K562 (cell line): Measurements from ENCODE around the gene PEX5L.

Source experiments
- MEF2D ChIP-seq: conservative IDR thresholded peaks from 2 replicates; pipeline ENCODE4 v1.6.1; 2016; ENCODE audit warnings: low read depth, missing genetic modification characterization, missing compliant biosample characterization
- RB1 ChIP-seq: fragments of 450-650 bp; IDR thresholded peaks from 2 replicates; pipeline ENCODE4 v1.6.1; 2017; ENCODE audit warnings: low read depth, mild to moderate bottlenecking
- SMARCC2 ChIP-seq: fragments of 450-650 bp; IDR thresholded peaks from 2 replicates; pipeline ENCODE4 v1.6.1; 2017; ENCODE audit warnings: antibody characterized with exemption, moderate library complexity, mild to moderate bottlenecking, low read depth
- SMC3 ChIP-seq: conservative IDR thresholded peaks from 2 replicates; pipeline ENCODE4 v1.6.1; 2011; ENCODE audit warnings: low read depth, low read length, improper control_type of control experiment; ENCODE audit not compliant: insufficient read depth
- U2AF2 ChIP-seq: fragments of 200-400 bp; formaldehyde crosslinking; optimal IDR thresholded peaks from 2 replicates; pipeline ENCODE3; 2017; ENCODE audit warnings: low read depth, mild to moderate bottlenecking, low read length
- ZBTB17 ChIP-seq: fragments of 450-650 bp; formaldehyde crosslinking; IDR thresholded peaks from 2 replicates; pipeline ENCODE4 v1.4.0; 2020; ENCODE audit warnings: mild to moderate bottlenecking
- TF ChIP-seq, protein P1 (sequence below): fragments of 450-650 bp; IDR thresholded peaks from 2 replicates; pipeline ENCODE4 v1.6.1; 2016
- TF ChIP-seq, protein P2 (sequence below): sonication (generic); formaldehyde crosslinking; IDR thresholded peaks from 2 replicates; pipeline ENCODE4 v1.8.1; 2022; ENCODE audit warnings: missing genetic modification reagents
- TF ChIP-seq, protein P3 (sequence below): sonication (generic); formaldehyde crosslinking; IDR thresholded peaks from 2 replicates; pipeline ENCODE4 v1.9.0; 2022; ENCODE audit warnings: mild to moderate bottlenecking, missing genetic modification reagents
- TF ChIP-seq, protein P4 (sequence below): fragments of 250-450 bp; sonication (Bioruptor Pico); IDR thresholded peaks from 2 replicates; pipeline ENCODE4 v1.4.0; 2020
- TF ChIP-seq, protein P5 (sequence below), 3 experiments: IDR thresholded peaks in 2 of 3; conservative IDR thresholded peaks in 1 of 3; 2 replicates each; pipeline ENCODE4 v1.5.1; 2011 to 2012; ENCODE audit warnings: low read length in 3 of 3, mild to moderate bottlenecking in 3 of 3, control low read depth in 2 of 3, improper control_type of control experiment in 1 of 3, inconsistent platforms in 1 of 3, low read depth in 1 of 3, mixed read lengths in 1 of 3, moderate library complexity in 1 of 3; ENCODE audit not compliant: insufficient read depth in 2 of 3
- TF ChIP-seq, protein P6 (sequence below): sonication (generic); formaldehyde crosslinking; IDR thresholded peaks from 2 replicates; pipeline ENCODE4 v1.8.1; 2023; ENCODE audit warnings: mild to moderate bottlenecking, missing genetic modification reagents
- TF ChIP-seq, protein P7 (sequence below): sonication (generic); formaldehyde crosslinking; IDR thresholded peaks from 2 replicates; pipeline ENCODE4 v1.8.0; 2023; ENCODE audit warnings: mild to moderate bottlenecking, missing genetic modification reagents

DNA sequence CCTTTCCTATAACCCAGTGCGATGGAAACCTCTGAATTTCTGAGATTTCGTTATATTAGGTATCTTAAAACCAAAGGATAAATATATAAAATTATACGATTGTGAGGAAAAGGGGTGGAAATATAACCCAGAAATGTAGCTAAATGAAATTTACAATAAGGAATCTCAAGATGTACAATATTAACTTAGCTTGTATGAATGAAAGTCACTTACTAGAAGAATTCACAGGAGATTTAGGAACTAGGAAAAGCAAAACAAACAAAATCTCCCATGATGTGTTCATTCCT is 224.7 kb downstream of the PEX5L start:
- TF ChIP-seq, protein P1, sequence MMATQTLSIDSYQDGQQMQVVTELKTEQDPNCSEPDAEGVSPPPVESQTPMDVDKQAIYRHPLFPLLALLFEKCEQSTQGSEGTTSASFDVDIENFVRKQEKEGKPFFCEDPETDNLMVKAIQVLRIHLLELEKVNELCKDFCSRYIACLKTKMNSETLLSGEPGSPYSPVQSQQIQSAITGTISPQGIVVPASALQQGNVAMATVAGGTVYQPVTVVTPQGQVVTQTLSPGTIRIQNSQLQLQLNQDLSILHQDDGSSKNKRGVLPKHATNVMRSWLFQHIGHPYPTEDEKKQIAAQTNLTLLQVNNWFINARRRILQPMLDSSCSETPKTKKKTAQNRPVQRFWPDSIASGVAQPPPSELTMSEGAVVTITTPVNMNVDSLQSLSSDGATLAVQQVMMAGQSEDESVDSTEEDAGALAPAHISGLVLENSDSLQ = no peak
- TF ChIP-seq SMARCC2 = no peak
- TF ChIP-seq RB1 = no peak
- TF ChIP-seq SMC3 = no peak
- TF ChIP-seq, protein P2, sequence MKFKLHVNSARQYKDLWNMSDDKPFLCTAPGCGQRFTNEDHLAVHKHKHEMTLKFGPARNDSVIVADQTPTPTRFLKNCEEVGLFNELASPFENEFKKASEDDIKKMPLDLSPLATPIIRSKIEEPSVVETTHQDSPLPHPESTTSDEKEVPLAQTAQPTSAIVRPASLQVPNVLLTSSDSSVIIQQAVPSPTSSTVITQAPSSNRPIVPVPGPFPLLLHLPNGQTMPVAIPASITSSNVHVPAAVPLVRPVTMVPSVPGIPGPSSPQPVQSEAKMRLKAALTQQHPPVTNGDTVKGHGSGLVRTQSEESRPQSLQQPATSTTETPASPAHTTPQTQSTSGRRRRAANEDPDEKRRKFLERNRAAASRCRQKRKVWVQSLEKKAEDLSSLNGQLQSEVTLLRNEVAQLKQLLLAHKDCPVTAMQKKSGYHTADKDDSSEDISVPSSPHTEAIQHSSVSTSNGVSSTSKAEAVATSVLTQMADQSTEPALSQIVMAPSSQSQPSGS (CRISPR knock-in tag) = no peak
- TF ChIP-seq, protein P3, sequence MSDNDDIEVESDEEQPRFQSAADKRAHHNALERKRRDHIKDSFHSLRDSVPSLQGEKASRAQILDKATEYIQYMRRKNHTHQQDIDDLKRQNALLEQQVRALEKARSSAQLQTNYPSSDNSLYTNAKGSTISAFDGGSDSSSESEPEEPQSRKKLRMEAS = no peak
- TF ChIP-seq, protein P4, sequence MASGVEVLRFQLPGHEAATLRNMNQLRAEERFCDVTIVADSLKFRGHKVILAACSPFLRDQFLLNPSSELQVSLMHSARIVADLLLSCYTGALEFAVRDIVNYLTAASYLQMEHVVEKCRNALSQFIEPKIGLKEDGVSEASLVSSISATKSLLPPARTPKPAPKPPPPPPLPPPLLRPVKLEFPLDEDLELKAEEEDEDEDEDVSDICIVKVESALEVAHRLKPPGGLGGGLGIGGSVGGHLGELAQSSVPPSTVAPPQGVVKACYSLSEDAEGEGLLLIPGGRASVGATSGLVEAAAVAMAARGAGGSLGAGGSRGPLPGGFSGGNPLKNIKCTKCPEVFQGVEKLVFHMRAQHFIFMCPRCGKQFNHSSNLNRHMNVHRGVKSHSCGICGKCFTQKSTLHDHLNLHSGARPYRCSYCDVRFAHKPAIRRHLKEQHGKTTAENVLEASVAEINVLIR (CRISPR knock-in tag) = no peak
- TF ChIP-seq, protein P5, sequence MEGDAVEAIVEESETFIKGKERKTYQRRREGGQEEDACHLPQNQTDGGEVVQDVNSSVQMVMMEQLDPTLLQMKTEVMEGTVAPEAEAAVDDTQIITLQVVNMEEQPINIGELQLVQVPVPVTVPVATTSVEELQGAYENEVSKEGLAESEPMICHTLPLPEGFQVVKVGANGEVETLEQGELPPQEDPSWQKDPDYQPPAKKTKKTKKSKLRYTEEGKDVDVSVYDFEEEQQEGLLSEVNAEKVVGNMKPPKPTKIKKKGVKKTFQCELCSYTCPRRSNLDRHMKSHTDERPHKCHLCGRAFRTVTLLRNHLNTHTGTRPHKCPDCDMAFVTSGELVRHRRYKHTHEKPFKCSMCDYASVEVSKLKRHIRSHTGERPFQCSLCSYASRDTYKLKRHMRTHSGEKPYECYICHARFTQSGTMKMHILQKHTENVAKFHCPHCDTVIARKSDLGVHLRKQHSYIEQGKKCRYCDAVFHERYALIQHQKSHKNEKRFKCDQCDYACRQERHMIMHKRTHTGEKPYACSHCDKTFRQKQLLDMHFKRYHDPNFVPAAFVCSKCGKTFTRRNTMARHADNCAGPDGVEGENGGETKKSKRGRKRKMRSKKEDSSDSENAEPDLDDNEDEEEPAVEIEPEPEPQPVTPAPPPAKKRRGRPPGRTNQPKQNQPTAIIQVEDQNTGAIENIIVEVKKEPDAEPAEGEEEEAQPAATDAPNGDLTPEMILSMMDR (IDR thresholded peaks at IDR 0.05 in 2 of 3, conservative IDR thresholded peaks at IDR 0.05 in 1 of 3; ENCODE audit: insufficient read depth in 2 of 3, low read depth in 1 of 3, low read length in 3 of 3) = no peak
- TF ChIP-seq, protein P6, sequence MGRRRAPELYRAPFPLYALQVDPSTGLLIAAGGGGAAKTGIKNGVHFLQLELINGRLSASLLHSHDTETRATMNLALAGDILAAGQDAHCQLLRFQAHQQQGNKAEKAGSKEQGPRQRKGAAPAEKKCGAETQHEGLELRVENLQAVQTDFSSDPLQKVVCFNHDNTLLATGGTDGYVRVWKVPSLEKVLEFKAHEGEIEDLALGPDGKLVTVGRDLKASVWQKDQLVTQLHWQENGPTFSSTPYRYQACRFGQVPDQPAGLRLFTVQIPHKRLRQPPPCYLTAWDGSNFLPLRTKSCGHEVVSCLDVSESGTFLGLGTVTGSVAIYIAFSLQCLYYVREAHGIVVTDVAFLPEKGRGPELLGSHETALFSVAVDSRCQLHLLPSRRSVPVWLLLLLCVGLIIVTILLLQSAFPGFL = no peak
- TF ChIP-seq U2AF2 = no peak
- TF ChIP-seq MEF2D = no peak
- TF ChIP-seq, protein P7, sequence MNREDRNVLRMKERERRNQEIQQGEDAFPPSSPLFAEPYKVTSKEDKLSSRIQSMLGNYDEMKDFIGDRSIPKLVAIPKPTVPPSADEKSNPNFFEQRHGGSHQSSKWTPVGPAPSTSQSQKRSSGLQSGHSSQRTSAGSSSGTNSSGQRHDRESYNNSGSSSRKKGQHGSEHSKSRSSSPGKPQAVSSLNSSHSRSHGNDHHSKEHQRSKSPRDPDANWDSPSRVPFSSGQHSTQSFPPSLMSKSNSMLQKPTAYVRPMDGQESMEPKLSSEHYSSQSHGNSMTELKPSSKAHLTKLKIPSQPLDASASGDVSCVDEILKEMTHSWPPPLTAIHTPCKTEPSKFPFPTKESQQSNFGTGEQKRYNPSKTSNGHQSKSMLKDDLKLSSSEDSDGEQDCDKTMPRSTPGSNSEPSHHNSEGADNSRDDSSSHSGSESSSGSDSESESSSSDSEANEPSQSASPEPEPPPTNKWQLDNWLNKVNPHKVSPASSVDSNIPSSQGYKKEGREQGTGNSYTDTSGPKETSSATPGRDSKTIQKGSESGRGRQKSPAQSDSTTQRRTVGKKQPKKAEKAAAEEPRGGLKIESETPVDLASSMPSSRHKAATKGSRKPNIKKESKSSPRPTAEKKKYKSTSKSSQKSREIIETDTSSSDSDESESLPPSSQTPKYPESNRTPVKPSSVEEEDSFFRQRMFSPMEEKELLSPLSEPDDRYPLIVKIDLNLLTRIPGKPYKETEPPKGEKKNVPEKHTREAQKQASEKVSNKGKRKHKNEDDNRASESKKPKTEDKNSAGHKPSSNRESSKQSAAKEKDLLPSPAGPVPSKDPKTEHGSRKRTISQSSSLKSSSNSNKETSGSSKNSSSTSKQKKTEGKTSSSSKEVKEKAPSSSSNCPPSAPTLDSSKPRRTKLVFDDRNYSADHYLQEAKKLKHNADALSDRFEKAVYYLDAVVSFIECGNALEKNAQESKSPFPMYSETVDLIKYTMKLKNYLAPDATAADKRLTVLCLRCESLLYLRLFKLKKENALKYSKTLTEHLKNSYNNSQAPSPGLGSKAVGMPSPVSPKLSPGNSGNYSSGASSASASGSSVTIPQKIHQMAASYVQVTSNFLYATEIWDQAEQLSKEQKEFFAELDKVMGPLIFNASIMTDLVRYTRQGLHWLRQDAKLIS (CRISPR knock-in tag) = no peak
- TF ChIP-seq ZBTB17 (CRISPR knock-in tag) = no peak
